B cell (primary cell): ENCODE measurements around the gene MYADML2.

ENCODE experiments used
- CTCF ChIP-seq: fragments of 200-600 bp; IDR thresholded peaks from one replicate; pipeline ENCODE4 v1.8.0; 2022; ENCODE audit warnings: antibody characterized with exemption, mild to moderate bottlenecking
- EZH2 ChIP-seq: IDR thresholded peaks from 2 replicates; pipeline ENCODE4 v1.6.1; 2012; ENCODE audit warnings: borderline replicate concordance, low read depth, mild to moderate bottlenecking, moderate library complexity, low read length; ENCODE audit not compliant: insufficient read depth, poor library complexity, severe bottlenecking

- TF ChIP-seq CTCF: no peak
- TF ChIP-seq EZH2: no peak
Observed at GRCh38 chr17:81962499-81963441, 15.7 kb upstream of the MYADML2 start.
